SH-SY5Y (cell line): ENCODE measurements around the gene OPCML.

Experiments
- GATA2 ChIP-seq: IDR thresholded peaks from 2 replicates; pipeline ENCODE4 v1.6.1; 2011; ENCODE audit warnings: mild to moderate bottlenecking, low read depth, low read length
- GATA3 ChIP-seq: IDR thresholded peaks from 2 replicates; pipeline ENCODE4 v1.6.1; 2011; ENCODE audit warnings: low read depth, mild to moderate bottlenecking, low read length, moderate library complexity

DNA sequence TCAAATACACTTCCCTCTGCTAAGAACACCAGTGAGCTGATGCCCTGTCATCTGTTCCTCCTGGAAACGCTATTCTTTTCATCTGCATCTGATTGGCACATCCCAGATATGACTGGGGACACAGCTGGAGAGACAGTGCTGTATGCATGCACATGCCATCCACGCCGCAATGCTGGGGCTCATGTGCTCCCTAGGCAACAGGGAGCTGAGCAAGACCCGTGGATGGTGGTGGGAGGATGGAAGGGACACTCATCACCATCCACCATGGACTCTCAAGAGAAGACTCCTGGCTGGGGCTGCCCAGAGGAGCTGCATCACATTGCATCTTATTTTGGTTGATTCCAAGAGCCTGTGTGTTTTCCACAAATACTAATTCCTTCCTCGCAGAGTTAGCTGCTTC, 534.9 kb downstream of the OPCML start:
- TF ChIP-seq GATA3 (no peak), GATA2 (no peak)
